Fibroblast of pulmonary artery (primary cell): Measurements from ENCODE around the gene PDE9A.
"Not testable (repeated sequence)": the region's sequence is repeated elsewhere in the genome, so short reads cannot be mapped to it uniquely, and the experiment has no call there.

Experiments
- DNase-seq: peaks from one replicate; pipeline ENCODE4 v3.0.0-alpha.2; 2010; ENCODE audit warnings: low read depth
- H3K4me3 ChIP-seq: replicated peaks from 2 replicates; pipeline ENCODE4 v1.5.1; 2011; ENCODE audit warnings: low read depth, mild to moderate bottlenecking, control low read depth, low read length, moderate library complexity
- TF ChIP-seq, protein P1 (sequence below): IDR thresholded peaks from 2 replicates; pipeline ENCODE4 v1.5.1; 2011; ENCODE audit warnings: mild to moderate bottlenecking, control low read depth, low read length, inconsistent platforms; ENCODE audit errors: missing control alignments

The PDE9A gene

GRCh38 chr21:42627527-42628289, 25.7 kb upstream of the PDE9A start:
- TF ChIP-seq, protein P1, sequence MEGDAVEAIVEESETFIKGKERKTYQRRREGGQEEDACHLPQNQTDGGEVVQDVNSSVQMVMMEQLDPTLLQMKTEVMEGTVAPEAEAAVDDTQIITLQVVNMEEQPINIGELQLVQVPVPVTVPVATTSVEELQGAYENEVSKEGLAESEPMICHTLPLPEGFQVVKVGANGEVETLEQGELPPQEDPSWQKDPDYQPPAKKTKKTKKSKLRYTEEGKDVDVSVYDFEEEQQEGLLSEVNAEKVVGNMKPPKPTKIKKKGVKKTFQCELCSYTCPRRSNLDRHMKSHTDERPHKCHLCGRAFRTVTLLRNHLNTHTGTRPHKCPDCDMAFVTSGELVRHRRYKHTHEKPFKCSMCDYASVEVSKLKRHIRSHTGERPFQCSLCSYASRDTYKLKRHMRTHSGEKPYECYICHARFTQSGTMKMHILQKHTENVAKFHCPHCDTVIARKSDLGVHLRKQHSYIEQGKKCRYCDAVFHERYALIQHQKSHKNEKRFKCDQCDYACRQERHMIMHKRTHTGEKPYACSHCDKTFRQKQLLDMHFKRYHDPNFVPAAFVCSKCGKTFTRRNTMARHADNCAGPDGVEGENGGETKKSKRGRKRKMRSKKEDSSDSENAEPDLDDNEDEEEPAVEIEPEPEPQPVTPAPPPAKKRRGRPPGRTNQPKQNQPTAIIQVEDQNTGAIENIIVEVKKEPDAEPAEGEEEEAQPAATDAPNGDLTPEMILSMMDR = no peak
- no peak overlapping the region for H3K4me3 ChIP-seq
- DNase-seq = no peak

DNA sequence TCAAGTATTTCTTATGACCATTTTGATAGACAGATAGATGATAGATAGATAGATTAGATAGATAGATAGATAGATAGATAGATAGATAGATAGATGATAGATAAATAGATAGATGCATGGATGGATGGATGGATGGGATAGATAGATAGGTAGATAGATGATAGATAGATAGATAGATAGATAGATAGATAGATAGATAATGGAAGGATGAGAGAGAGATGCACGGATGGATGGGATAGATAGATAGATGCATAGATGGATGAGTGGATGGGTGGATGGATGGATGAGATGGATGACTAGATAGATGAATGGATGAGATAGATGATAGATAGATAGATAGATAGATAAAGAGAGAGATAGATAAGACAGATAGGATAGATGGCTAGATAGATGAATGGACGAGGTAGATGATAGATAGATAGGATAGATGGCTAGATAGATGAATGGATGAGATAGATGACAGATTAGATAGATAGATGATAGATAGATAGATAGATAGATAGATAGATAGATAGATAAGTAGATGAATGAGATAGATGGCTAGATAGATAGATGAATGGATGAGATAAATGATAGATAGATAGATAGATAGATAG, 24.9 kb upstream of the PDE9A start:
- DNase-seq, H3K4me3 ChIP-seq: not testable (repeated sequence)

DNA sequence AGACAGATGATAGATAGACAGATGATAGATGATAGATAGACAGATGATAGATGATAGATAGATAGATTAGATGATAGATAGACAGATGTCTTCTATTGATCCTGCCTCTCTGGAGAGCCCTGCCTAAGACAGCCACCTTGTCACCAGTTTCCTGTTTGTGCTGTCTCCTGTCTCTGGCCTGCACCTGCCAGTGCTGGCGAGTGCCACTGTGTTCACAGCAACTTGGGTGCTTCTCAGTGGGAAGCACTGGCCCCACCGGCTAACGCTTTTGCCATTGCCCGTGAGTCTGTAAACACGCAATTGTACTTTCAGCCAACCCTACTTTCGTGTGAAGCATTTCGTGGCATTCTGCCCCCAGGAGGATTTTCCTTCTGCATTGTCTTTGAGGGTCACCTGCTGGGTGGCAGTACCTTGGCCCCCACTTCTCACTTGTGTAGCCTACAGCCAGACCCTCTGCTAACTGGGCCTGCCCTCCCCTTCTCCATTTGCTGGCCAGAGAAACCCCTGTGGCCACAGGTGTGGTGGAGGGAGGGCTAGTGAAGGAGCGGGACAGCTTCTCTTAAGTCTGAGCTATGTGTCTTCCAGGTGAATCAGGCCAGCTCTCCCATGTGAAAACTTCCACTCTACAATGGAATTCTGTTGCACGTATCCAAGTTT, 23.4 kb upstream of the PDE9A start:
- TF ChIP-seq, protein P1 = no peak
- no peak overlapping the region for H3K4me3 ChIP-seq
- DNase-seq = no peak

DNA sequence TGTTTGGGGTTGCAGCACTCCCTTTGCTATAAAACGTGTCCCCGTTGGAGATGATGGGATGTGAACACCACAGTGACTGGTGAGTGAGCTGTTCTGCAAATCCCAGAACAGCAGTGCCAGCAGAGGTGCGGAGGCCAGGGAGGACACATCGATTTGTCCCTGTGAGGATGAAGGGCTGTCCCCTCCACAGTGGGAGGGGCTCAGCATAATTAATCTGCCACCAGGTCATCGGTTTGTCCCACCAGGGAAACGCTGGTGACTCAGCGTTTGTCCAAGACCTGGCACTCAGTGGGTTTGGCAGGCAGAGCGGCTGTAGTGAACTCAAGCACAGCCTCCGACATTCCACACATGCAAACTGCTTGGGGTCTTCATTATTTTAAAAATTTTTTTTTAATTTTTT, 22.8 kb upstream of the PDE9A start:
- no peak overlapping the region for H3K4me3 ChIP-seq
- TF ChIP-seq, protein P1 = no peak
- no peak for DNase-seq

DNA sequence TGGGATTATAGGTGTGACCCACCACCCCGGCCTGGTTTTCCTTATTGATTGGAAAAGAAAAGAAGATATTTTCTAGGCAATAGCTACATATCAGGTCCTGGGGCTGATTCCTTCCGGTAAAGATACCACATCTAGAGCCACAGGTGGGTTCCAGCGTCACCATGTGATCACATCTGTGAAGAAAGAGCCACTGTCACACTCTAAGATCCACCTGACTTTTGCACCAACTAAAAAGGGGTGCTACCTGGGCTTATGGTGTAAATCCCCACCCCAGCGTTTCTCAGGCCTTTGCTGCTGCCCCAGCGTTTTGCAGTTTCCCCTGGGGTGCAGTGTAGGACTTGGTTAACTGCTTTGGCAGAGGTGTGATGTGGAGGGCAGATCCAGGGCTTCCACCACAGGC, 22.3 kb upstream of the PDE9A start:
- TF ChIP-seq, protein P1 = no peak
- DNase-seq = no peak
- no peak overlapping the region for H3K4me3 ChIP-seq

DNA sequence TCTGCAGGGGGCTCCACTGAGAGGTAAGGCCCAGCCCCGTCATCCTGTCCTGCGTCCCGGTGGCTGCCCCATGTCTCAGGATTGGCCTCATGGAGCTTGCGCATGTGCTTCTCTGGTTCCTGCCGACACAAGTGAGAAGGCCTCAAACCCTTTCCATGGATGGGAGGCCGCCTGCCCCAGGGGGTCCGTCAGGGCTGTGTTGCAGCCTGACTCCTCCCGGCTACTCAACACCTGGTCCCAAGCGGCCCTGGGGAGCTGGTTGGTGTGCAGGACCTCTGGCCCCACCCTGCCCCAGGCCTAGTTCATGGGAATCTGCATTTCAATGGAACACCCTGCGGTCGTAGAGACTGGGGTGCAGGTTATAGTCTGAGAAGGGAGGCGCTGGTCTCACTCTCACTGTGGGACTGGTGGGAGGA, 21.1 kb upstream of the PDE9A start:
- no peak for DNase-seq
- TF ChIP-seq, protein P1 = no peak
- H3K4me3 ChIP-seq = no peak overlapping the region

DNA sequence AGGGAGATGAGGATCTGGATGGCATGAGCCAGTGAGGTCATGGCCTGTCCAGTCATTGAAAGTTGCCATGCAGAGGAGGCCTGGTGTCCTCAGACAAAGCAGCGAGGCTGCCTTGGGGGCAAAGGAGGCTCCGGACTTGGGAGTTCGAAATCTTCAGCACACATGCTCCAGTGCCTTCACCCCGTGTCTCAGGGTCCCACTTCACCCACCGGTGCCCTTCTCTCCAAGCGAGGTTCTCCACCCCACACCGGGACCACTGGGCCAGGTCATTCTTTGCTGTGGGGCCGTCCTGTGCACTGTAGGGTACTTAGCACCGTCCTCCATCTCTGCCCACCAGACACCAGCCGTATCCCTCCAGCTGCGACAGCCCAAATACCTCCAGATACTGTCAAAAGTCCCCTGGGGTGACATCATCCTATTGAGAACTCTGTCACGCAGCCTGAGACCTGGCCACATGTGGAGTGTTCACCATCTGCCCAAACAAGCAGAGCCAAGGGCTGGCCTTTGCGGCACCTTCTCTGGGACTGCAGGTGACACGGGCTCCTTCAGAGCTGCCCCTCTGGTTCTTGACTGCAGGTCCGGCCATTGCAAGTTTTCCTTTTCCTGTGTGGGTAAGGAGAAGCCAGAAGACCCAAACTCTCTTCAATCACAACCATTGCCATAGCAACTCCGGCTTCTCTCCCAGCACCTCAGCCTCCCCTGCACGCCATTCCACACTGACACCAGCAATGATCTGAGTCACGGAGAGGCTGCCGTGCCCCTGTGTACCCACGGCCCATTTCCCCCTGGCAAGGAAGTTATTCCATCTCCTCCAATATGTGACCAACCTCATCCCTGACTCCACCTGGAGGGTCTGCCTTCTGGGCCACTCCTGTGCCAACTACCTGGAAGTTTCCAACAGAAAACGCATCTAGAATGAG, 20.4 kb upstream of the PDE9A start:
- TF ChIP-seq, protein P1 = no peak
- no peak overlapping the region for H3K4me3 ChIP-seq
- DNase-seq = no peak
